ENCODE data around the gene MTMR12. TPM values are rescaled to one million over a fixed set of nuclear protein-coding genes. Genes with fewer than 3 reads are reported as not detected.

MTMR12 gene
- total and polyA plus RNA-seq, 2 of the 13 experiments (the other 11 are each of a cell fraction or from before 2014, with no cell fraction given), result 23.4 to 36.6 TPM

DNA sequence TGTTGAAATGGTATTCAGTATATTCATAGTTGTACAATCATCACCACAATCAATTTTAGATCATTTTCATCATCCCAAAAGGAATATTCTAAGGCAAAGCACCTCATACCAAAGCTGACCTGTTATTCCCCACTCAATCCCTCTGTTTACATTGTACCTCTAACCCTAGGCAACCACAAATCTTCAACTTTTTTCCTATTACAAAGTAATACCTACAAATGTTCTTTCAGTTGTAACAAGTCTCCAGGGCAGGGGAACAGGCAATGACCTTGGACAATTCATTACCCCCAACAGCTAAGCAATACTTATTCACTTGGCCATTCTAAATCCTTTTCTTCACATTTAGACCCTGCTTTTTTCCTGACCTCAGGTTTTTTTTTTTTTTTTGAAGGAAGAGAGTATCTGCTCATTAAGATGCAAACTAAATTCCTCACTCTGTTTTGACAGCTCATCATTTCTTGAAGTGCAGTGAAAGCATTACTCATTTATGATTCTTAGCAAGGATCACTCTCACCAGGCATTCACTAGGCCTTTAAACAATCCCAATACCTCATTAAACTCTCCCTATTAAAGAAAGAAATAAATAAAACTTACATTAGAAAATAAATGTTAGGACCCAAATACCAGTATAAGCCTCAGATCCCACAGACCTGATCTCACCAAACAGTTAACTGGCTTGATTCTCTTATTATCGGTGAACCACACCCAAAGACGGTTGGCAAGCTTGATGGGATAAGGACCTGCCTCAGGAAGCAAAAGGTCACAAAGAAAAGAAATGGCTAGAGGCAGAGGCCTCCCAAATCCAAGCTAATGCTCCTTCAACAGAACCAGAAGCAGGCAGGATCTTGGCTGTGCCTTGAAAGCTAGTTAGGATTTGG is 15.3 kb downstream of the MTMR12 start:
- intact Hi-C loops (cut with micrococcal nuclease; ENCODE audit: unreplicated experiment) (no loop called here), in situ Hi-C loops (cut with HindIII; ENCODE audit: extremely low pct_ligation_motif_present, low pct_unique_long_range_greater_than_20kb) (no loop called here)
- no peak overlapping the region for H2AFZ ChIP-seq (ENCODE audit: low read length)
- CTCF ChIA-PET (ENCODE audit: low intra/inter-chr PET ratio, low total read pairs), result no interaction called here
- no peak overlapping the region for H3K9ac ChIP-seq (ENCODE audit: insufficient read depth, low read depth, low read length)
- H3K27me3 ChIP-seq (ENCODE audit: control insufficient read depth in 1 of 2, insufficient read depth in 2 of 2, low read length in 2 of 2), result no peaks in the 10 kb centered on the region
- H3K27ac ChIP-seq (ENCODE audit: extremely low read length, insufficient read depth, low read length), result no peak overlapping the region
- no TSS peak for BruUV-seq (replicated peaks)
- DNase-seq (ENCODE audit: low spot score) (no peak), ATAC-seq (no peak), FAIRE-seq (no peak)
- H3K4me3 ChIP-seq (replicated peaks in 1 of 3; ENCODE audit: insufficient read depth in 1 of 3, low read depth in 2 of 3, low read length in 3 of 3), result no peak overlapping the region
- H4K20me1 ChIP-seq (ENCODE audit: insufficient read depth, low read length), result peaks cover 20% of the 10 kb centered on the region
- 100% methylated on average over 2 of the region's 2 CpGs for WGBS (ENCODE audit: low lambda C conversion rate)
- peaks cover 43% of the 10 kb centered on the region for H3K4me1 ChIP-seq (ENCODE audit: insufficient read depth, low read length)
- POLR2A ChIA-PET, result no interaction called here
- peaks cover 93% of the 10 kb centered on the region for H3K79me2 ChIP-seq (ENCODE audit: insufficient read depth, low read length)
- peaks cover 12 to 57% of the 10 kb centered on the region in 2 experiments for H3K36me3 ChIP-seq (replicated peaks in 1 of 2; ENCODE audit: control insufficient read depth in 1 of 2, insufficient read depth in 2 of 2, low read length in 2 of 2)
- no peak overlapping the region for H3K4me2 ChIP-seq (ENCODE audit: low read depth, low read length)
- TF ChIP-seq ZNF629 (CRISPR knock-in tag; conservative IDR thresholded peaks at IDR 0.05), result no peak
- TF ChIP-seq ZNF75D (CRISPR knock-in tag; IDR thresholded peaks at IDR 0.05; ENCODE audit: borderline replicate concordance), result no peak
- no peak for TF ChIP-seq ZBTB46 (CRISPR knock-in tag; IDR thresholded peaks at IDR 0.05; ENCODE audit: borderline replicate concordance)
- TF ChIP-seq ZNF558 (CRISPR knock-in tag; IDR thresholded peaks at IDR 0.05; ENCODE audit: borderline replicate concordance), result no peak
- TF ChIP-seq, protein P1, sequence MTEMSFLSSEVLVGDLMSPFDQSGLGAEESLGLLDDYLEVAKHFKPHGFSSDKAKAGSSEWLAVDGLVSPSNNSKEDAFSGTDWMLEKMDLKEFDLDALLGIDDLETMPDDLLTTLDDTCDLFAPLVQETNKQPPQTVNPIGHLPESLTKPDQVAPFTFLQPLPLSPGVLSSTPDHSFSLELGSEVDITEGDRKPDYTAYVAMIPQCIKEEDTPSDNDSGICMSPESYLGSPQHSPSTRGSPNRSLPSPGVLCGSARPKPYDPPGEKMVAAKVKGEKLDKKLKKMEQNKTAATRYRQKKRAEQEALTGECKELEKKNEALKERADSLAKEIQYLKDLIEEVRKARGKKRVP (CRISPR knock-in tag; IDR thresholded peaks at IDR 0.05), result no peak
- no peak for TF ChIP-seq ADNP (CRISPR knock-in tag; IDR thresholded peaks at IDR 0.05)
- TF ChIP-seq MAFK (conservative IDR thresholded peaks at IDR 0.05 in 1 of 2, IDR thresholded peaks at IDR 0.05 in 1 of 2; ENCODE audit: low read length in 2 of 2), result peak; percentile 56 to 66; a peak in 3 of 4 replicates
- peak; percentile 68 for TF ChIP-seq MAFF (IDR thresholded peaks at IDR 0.05; ENCODE audit: low read depth, low read length)
- TF ChIP-seq FOXP1 (IDR thresholded peaks at IDR 0.05), result no peak
- TF ChIP-seq FOXP1 (CRISPR knock-in tag; IDR thresholded peaks at IDR 0.05), result no peak
- no peak for TF ChIP-seq AHDC1 (CRISPR knock-in tag; IDR thresholded peaks at IDR 0.05; ENCODE audit: borderline replicate concordance)
- no peak for TF ChIP-seq E2F2 (CRISPR knock-in tag; IDR thresholded peaks at IDR 0.05; ENCODE audit: borderline replicate concordance)
- TF ChIP-seq ZNF619 (CRISPR knock-in tag; IDR thresholded peaks at IDR 0.05), result no peak
- H3K9me3 ChIP-seq (ENCODE audit: low read length), result no peaks in the 10 kb centered on the region

Data from HepG2 (cell line).